ENCODE results near the gene HNRNPDL.
"Not testable (repeated sequence)": the region's sequence is repeated elsewhere in the genome, so short reads cannot be mapped to it uniquely, and the experiment has no call there.

DNA sequence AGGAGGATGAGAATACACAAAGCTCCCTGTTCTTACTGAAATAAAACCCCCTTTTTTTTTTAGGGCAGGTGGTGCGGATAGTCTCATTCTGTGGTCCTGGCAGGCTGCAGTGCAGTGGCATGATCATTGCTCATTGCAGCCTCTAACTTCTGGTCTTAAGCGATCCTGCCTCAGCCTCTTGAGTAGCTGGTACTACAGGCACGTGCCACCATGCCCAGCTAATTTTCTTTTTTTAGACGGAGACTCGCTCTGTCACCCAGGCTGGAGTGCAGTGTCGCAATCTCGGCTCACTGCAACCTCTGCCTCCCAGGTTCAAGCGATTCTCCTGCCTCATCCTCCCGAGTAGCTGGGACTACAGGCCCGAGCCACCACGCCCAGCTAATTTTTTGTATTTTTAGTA, 15.2 kb downstream of the HNRNPDL start:
- not testable (repeated sequence) for TF ChIP-seq POLR2A (IDR thresholded peaks at IDR 0.05)
- TF ChIP-seq, protein P1, sequence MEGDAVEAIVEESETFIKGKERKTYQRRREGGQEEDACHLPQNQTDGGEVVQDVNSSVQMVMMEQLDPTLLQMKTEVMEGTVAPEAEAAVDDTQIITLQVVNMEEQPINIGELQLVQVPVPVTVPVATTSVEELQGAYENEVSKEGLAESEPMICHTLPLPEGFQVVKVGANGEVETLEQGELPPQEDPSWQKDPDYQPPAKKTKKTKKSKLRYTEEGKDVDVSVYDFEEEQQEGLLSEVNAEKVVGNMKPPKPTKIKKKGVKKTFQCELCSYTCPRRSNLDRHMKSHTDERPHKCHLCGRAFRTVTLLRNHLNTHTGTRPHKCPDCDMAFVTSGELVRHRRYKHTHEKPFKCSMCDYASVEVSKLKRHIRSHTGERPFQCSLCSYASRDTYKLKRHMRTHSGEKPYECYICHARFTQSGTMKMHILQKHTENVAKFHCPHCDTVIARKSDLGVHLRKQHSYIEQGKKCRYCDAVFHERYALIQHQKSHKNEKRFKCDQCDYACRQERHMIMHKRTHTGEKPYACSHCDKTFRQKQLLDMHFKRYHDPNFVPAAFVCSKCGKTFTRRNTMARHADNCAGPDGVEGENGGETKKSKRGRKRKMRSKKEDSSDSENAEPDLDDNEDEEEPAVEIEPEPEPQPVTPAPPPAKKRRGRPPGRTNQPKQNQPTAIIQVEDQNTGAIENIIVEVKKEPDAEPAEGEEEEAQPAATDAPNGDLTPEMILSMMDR (IDR thresholded peaks at IDR 0.05): not testable (repeated sequence)
